Uterus (tissue), 2 donors: Measurements from ENCODE around the gene BSCL2.

Experiments used
- POLR2A ChIP-seq, 2 donors: fragments of 450-650 bp; IDR thresholded peaks; one replicate each; pipeline ENCODE4 v1.6.1; 2016; ENCODE audit warnings: antibody characterized with exemption in 2 of 2, mild to moderate bottlenecking in 1 of 2, moderate library complexity in 1 of 2
- TF ChIP-seq, protein P1 (sequence below), 4 experiments: fragments of 200-600 bp in 2 of 4; fragments of 450-650 bp in 2 of 4; sonication (generic) in 2 of 4; IDR thresholded peaks; one replicate each; pipeline ENCODE4 v1.5.1; 2016 to 2019; ENCODE audit warnings: antibody characterized with exemption in 4 of 4, mild to moderate bottlenecking in 2 of 4, moderate library complexity in 1 of 4

- TF ChIP-seq, protein P1, sequence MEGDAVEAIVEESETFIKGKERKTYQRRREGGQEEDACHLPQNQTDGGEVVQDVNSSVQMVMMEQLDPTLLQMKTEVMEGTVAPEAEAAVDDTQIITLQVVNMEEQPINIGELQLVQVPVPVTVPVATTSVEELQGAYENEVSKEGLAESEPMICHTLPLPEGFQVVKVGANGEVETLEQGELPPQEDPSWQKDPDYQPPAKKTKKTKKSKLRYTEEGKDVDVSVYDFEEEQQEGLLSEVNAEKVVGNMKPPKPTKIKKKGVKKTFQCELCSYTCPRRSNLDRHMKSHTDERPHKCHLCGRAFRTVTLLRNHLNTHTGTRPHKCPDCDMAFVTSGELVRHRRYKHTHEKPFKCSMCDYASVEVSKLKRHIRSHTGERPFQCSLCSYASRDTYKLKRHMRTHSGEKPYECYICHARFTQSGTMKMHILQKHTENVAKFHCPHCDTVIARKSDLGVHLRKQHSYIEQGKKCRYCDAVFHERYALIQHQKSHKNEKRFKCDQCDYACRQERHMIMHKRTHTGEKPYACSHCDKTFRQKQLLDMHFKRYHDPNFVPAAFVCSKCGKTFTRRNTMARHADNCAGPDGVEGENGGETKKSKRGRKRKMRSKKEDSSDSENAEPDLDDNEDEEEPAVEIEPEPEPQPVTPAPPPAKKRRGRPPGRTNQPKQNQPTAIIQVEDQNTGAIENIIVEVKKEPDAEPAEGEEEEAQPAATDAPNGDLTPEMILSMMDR (IDR thresholded peaks at IDR 0.05), result no peak
- TF ChIP-seq POLR2A (IDR thresholded peaks at IDR 0.05), result no peak
Measured at GRCh38 chr11:62708392-62708791, 1.2 kb upstream of the BSCL2 start.
